Measurements from ENCODE around the gene OR4S2.

DNA sequence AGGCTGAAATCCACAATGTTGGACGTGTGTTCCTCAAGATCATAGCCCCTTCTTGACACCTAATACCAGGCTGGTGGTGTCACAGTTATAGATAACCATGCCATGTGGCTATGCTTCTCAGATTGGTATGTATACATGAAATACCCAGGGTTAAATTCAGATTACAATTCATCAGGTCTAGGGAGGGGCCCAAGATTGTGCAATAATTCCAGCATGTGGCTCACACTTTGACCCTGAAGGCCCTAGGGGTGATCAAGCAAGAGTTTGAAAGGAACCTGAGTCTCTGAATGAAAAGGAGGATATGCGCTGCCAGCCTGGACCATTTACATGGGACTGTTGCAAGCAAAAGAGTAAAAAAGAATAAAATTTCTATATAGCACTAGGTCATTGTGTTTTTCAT is 21.2 kb downstream of the OR4S2 start:
- TF ChIP-seq, protein P1, sequence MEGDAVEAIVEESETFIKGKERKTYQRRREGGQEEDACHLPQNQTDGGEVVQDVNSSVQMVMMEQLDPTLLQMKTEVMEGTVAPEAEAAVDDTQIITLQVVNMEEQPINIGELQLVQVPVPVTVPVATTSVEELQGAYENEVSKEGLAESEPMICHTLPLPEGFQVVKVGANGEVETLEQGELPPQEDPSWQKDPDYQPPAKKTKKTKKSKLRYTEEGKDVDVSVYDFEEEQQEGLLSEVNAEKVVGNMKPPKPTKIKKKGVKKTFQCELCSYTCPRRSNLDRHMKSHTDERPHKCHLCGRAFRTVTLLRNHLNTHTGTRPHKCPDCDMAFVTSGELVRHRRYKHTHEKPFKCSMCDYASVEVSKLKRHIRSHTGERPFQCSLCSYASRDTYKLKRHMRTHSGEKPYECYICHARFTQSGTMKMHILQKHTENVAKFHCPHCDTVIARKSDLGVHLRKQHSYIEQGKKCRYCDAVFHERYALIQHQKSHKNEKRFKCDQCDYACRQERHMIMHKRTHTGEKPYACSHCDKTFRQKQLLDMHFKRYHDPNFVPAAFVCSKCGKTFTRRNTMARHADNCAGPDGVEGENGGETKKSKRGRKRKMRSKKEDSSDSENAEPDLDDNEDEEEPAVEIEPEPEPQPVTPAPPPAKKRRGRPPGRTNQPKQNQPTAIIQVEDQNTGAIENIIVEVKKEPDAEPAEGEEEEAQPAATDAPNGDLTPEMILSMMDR (IDR thresholded peaks at IDR 0.05 in 2 of 3, conservative IDR thresholded peaks at IDR 0.05 in 1 of 3; ENCODE audit: control insufficient read depth in 2 of 3, extremely low read depth in 1 of 3, insufficient read depth in 1 of 3, low read depth in 3 of 3, low read length in 3 of 3) = no peak
- TF ChIP-seq, protein P2, sequence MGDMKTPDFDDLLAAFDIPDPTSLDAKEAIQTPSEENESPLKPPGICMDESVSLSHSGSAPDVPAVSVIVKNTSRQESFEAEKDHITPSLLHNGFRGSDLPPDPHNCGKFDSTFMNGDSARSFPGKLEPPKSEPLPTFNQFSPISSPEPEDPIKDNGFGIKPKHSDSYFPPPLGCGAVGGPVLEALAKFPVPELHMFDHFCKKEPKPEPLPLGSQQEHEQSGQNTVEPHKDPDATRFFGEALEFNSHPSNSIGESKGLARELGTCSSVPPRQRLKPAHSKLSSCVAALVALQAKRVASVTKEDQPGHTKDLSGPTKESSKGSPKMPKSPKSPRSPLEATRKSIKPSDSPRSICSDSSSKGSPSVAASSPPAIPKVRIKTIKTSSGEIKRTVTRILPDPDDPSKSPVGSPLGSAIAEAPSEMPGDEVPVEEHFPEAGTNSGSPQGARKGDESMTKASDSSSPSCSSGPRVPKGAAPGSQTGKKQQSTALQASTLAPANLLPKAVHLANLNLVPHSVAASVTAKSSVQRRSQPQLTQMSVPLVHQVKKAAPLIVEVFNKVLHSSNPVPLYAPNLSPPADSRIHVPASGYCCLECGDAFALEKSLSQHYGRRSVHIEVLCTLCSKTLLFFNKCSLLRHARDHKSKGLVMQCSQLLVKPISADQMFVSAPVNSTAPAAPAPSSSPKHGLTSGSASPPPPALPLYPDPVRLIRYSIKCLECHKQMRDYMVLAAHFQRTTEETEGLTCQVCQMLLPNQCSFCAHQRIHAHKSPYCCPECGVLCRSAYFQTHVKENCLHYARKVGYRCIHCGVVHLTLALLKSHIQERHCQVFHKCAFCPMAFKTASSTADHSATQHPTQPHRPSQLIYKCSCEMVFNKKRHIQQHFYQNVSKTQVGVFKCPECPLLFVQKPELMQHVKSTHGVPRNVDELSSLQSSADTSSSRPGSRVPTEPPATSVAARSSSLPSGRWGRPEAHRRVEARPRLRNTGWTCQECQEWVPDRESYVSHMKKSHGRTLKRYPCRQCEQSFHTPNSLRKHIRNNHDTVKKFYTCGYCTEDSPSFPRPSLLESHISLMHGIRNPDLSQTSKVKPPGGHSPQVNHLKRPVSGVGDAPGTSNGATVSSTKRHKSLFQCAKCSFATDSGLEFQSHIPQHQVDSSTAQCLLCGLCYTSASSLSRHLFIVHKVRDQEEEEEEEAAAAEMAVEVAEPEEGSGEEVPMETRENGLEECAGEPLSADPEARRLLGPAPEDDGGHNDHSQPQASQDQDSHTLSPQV (IDR thresholded peaks at IDR 0.05) = no peak
- no peak for TF ChIP-seq JUND (IDR thresholded peaks at IDR 0.05; ENCODE audit: low read depth, low read length)
- no peak for TF ChIP-seq CHD1 (IDR thresholded peaks at IDR 0.05; ENCODE audit: low read depth, low read length)
- no peak for TF ChIP-seq CBFB (IDR thresholded peaks at IDR 0.05; ENCODE audit: low read depth)
- TF ChIP-seq MYC (IDR thresholded peaks at IDR 0.05; ENCODE audit: insufficient read depth, insufficient read length, insufficient replicate concordance, low read length, severe bottlenecking) = no peak
- TF ChIP-seq, protein P3, sequence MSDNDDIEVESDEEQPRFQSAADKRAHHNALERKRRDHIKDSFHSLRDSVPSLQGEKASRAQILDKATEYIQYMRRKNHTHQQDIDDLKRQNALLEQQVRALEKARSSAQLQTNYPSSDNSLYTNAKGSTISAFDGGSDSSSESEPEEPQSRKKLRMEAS (IDR thresholded peaks at IDR 0.05; ENCODE audit: low read depth, low read length) = no peak
- TF ChIP-seq, protein P4, sequence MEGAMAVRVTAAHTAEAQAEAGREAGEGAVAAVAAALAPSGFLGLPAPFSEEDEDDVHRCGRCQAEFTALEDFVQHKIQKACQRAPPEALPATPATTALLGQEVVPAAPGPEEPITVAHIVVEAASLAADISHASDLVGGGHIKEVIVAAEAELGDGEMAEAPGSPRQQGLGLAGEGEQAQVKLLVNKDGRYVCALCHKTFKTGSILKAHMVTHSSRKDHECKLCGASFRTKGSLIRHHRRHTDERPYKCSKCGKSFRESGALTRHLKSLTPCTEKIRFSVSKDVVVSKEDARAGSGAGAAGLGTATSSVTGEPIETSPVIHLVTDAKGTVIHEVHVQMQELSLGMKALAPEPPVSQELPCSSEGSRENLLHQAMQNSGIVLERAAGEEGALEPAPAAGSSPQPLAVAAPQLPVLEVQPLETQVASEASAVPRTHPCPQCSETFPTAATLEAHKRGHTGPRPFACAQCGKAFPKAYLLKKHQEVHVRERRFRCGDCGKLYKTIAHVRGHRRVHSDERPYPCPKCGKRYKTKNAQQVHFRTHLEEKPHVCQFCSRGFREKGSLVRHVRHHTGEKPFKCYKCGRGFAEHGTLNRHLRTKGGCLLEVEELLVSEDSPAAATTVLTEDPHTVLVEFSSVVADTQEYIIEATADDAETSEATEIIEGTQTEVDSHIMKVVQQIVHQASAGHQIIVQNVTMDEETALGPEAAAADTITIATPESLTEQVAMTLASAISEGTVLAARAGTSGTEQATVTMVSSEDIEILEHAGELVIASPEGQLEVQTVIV (IDR thresholded peaks at IDR 0.05; ENCODE audit: borderline replicate concordance, partially characterized antibody) = no peak
- no peak for TF ChIP-seq RFX5 (IDR thresholded peaks at IDR 0.05; ENCODE audit: low read depth, low read length)
- TF ChIP-seq, protein P5, sequence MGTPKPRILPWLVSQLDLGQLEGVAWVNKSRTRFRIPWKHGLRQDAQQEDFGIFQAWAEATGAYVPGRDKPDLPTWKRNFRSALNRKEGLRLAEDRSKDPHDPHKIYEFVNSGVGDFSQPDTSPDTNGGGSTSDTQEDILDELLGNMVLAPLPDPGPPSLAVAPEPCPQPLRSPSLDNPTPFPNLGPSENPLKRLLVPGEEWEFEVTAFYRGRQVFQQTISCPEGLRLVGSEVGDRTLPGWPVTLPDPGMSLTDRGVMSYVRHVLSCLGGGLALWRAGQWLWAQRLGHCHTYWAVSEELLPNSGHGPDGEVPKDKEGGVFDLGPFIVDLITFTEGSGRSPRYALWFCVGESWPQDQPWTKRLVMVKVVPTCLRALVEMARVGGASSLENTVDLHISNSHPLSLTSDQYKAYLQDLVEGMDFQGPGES (IDR thresholded peaks at IDR 0.05) = no peak
- TF ChIP-seq POU2F2 (IDR thresholded peaks at IDR 0.05; ENCODE audit: borderline replicate concordance, low read depth, low read length) = no peak

Data from GM12878 (cell line).